ENCODE data around the gene SLC6A8.

The SLC6A8 gene

GRCh38 chrX:153685751-153686696 is 1.7 kb upstream of the SLC6A8 start:
- H3K4me2 ChIP-seq, result no peak overlapping the region
- H3K36me3 ChIP-seq (ENCODE audit: insufficient read depth), result no peaks in the 10 kb centered on the region
- H3K9ac ChIP-seq, result no peak overlapping the region
- no peak overlapping the region for H3K4me3 ChIP-seq (IDR thresholded peaks at IDR 0.05; ENCODE audit: insufficient read depth, low read depth, low read length)
- H2AFZ ChIP-seq (ENCODE audit: low read depth), result no peak overlapping the region
- no peaks in the 10 kb centered on the region for H3K27me3 ChIP-seq (ENCODE audit: insufficient read depth, low read depth)
- H3K27ac ChIP-seq, result no peak overlapping the region
- H3K79me2 ChIP-seq (ENCODE audit: insufficient read depth, low read depth), result no peaks in the 10 kb centered on the region
- TF ChIP-seq CTCF (conservative IDR thresholded peaks at IDR 0.05; ENCODE audit: low read depth, low read length), result no peak
- H4K20me1 ChIP-seq (ENCODE audit: insufficient read depth), result no peaks in the 10 kb centered on the region
- no peaks in the 10 kb centered on the region for H3K4me1 ChIP-seq (ENCODE audit: low read depth, poor library complexity, severe bottlenecking)

DNA sequence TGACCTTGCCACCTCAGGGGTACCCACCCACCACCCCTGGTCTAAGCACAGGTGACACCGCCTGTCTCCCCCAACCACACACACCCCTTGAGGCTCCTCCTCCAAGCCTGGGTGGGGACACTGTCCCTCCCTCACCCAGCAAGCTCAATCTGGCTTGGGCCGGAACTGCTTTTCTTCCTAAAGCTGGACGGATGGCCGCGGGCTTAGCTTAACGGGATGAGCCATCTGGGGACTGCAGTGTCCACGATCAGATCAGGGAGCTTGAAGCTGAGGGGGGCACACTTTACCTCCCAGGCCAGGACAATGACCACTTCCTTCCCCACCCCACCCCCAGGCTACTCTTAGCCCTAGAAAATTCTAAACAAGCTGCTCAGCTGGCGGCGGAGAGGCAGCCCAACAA is 1.0 kb upstream of the SLC6A8 start:
- no peaks in the 10 kb centered on the region for H4K20me1 ChIP-seq (ENCODE audit: insufficient read depth)
- no peak overlapping the region for H3K27ac ChIP-seq
- H2AFZ ChIP-seq (ENCODE audit: low read depth), result no peak overlapping the region
- no peaks in the 10 kb centered on the region for H3K27me3 ChIP-seq (ENCODE audit: insufficient read depth, low read depth)
- TF ChIP-seq CTCF (conservative IDR thresholded peaks at IDR 0.05; ENCODE audit: low read depth, low read length), result no peak
- no peaks in the 10 kb centered on the region for H3K4me1 ChIP-seq (ENCODE audit: low read depth, poor library complexity, severe bottlenecking)
- H3K79me2 ChIP-seq (ENCODE audit: insufficient read depth, low read depth), result no peaks in the 10 kb centered on the region
- H3K9ac ChIP-seq, result no peak overlapping the region
- H3K36me3 ChIP-seq (ENCODE audit: insufficient read depth), result no peaks in the 10 kb centered on the region
- no peak overlapping the region for H3K4me3 ChIP-seq (IDR thresholded peaks at IDR 0.05; ENCODE audit: insufficient read depth, low read depth, low read length)
- H3K4me2 ChIP-seq, result no peak overlapping the region

GRCh38 chrX:153688071-153688470 is 345 bp downstream of the SLC6A8 start:
- no peak for TF ChIP-seq CTCF (conservative IDR thresholded peaks at IDR 0.05; ENCODE audit: low read depth, low read length)
- no peak overlapping the region for H3K27ac ChIP-seq
- H3K36me3 ChIP-seq (ENCODE audit: insufficient read depth), result no peaks in the 10 kb centered on the region
- H4K20me1 ChIP-seq (ENCODE audit: insufficient read depth), result no peaks in the 10 kb centered on the region
- H3K4me2 ChIP-seq, result no peak overlapping the region
- H3K9ac ChIP-seq, result no peak overlapping the region
- no peaks in the 10 kb centered on the region for H3K79me2 ChIP-seq (ENCODE audit: insufficient read depth, low read depth)
- no peaks in the 10 kb centered on the region for H3K4me1 ChIP-seq (ENCODE audit: low read depth, poor library complexity, severe bottlenecking)
- H3K27me3 ChIP-seq (ENCODE audit: insufficient read depth, low read depth), result no peaks in the 10 kb centered on the region
- H2AFZ ChIP-seq (ENCODE audit: low read depth), result no peak overlapping the region
- no peak overlapping the region for H3K4me3 ChIP-seq (IDR thresholded peaks at IDR 0.05; ENCODE audit: insufficient read depth, low read depth, low read length)

GRCh38 chrX:153688506-153688905 is 780 bp downstream of the SLC6A8 start:
- TF ChIP-seq CTCF (conservative IDR thresholded peaks at IDR 0.05; ENCODE audit: low read depth, low read length), result no peak
- Histone ChIP-seq H4K20me1 (ENCODE audit: insufficient read depth) (no peaks in the 10 kb centered on the region), H3K9ac (no peak overlapping the region), H3K4me3 (IDR thresholded peaks at IDR 0.05; ENCODE audit: insufficient read depth, low read depth, low read length) (no peak overlapping the region), H3K4me1 (ENCODE audit: low read depth, poor library complexity, severe bottlenecking) (no peaks in the 10 kb centered on the region), H2AFZ (ENCODE audit: low read depth) (no peak overlapping the region), H3K36me3 (ENCODE audit: insufficient read depth) (no peaks in the 10 kb centered on the region), H3K79me2 (ENCODE audit: insufficient read depth, low read depth) (no peaks in the 10 kb centered on the region), H3K4me2 (no peak overlapping the region), H3K27me3 (ENCODE audit: insufficient read depth, low read depth) (no peaks in the 10 kb centered on the region), H3K27ac (no peak overlapping the region)

Data from KMS-11 (cell line).